WTC11 (cell line): ENCODE data around the gene PEAK3. TPM values are rescaled to one million over a fixed set of nuclear protein-coding genes. Genes with fewer than 3 reads are reported as not detected.
A peak's percentile ranks its signal among the peaks of the same experiment; 100 is the strongest.

Source experiments
- ATAC-seq: fragments of 200-7000 bp; cut with Tn5 transposase; 2 replicates; pipeline ENCODE4 v1.10.0; 2021; ENCODE audit warnings: mild to moderate bottlenecking, moderate library complexity
- CTCF ChIA-PET: fragments of 300-600 bp; sonication (Branson Sonifier 250); formaldehyde crosslinking; loops from one replicate; lab custom pipeline; 2021; ENCODE audit warnings: antibody characterized with exemption; lab: Charles Lee
- POLR2A ChIA-PET: fragments of 350-600 bp; sonication (Branson Sonifier 250); formaldehyde crosslinking; loops from one replicate; lab custom pipeline; 2021; ENCODE audit warnings: antibody characterized with exemption; lab: Charles Lee
- DNase-seq: peaks from one replicate; pipeline ENCODE4 v3.0.0; 2021; ENCODE audit warnings: low spot score
- H3K27ac Mint-ChIP-seq: 2 replicates; pipeline ENCODE4 v1.8.0; 2021; ENCODE audit warnings: mixed read lengths
- H3K27me3 Mint-ChIP-seq: 2 replicates; pipeline ENCODE4 v1.8.0; 2021; ENCODE audit warnings: low read depth, mild to moderate bottlenecking, moderate library complexity, mixed read lengths
- H3K36me3 Mint-ChIP-seq: 2 replicates; pipeline ENCODE4 v1.8.0; 2021; ENCODE audit warnings: mixed read lengths
- H3K4me1 Mint-ChIP-seq: 2 replicates; pipeline ENCODE4 v1.8.0; 2022; ENCODE audit warnings: mixed read lengths
- H3K4me3 Mint-ChIP-seq: 2 replicates; pipeline ENCODE4 v1.8.0; 2021; ENCODE audit warnings: mild to moderate bottlenecking, moderate library complexity, mixed read lengths
- H3K9me3 Mint-ChIP-seq: 2 replicates; pipeline ENCODE4 v1.8.0; 2021; ENCODE audit warnings: mixed read lengths
- CTCF ChIP-seq: fragments of 200-600 bp; IDR thresholded peaks from 2 replicates; pipeline ENCODE4 v1.8.0; 2022; ENCODE audit warnings: antibody characterized with exemption
- GRHL2 ChIP-seq: fragments of 250-450 bp; sonication (Bioruptor Pico); IDR thresholded peaks from 2 replicates; pipeline ENCODE4 v1.8.0; 2022; ENCODE audit warnings: mild to moderate bottlenecking, moderate library complexity; ENCODE audit not compliant: insufficient replicate concordance, severe bottlenecking
- HMGXB4 ChIP-seq: sonication (generic); formaldehyde crosslinking; IDR thresholded peaks from 2 replicates; pipeline ENCODE4 v1.8.1; 2023; ENCODE audit warnings: mild to moderate bottlenecking, moderate library complexity, missing genetic modification reagents
- JUN ChIP-seq: sonication (generic); formaldehyde crosslinking; IDR thresholded peaks from 2 replicates; pipeline ENCODE4 v1.8.0; 2023; ENCODE audit warnings: mild to moderate bottlenecking, missing genetic modification reagents
- NFE2L1 ChIP-seq: sonication (generic); formaldehyde crosslinking; IDR thresholded peaks from 2 replicates; pipeline ENCODE4 v1.8.1; 2023; ENCODE audit warnings: missing genetic modification reagents
- NFYB ChIP-seq: sonication (generic); formaldehyde crosslinking; conservative IDR thresholded peaks from 2 replicates; pipeline ENCODE4 v1.8.0; 2022; ENCODE audit warnings: low read depth, missing genetic modification reagents
- RORB ChIP-seq: fragments of 250-450 bp; sonication (Bioruptor Pico); IDR thresholded peaks from 2 replicates; pipeline ENCODE4 v1.9.0; 2021; ENCODE audit warnings: mild to moderate bottlenecking
- SMAD4 ChIP-seq: sonication (generic); formaldehyde crosslinking; IDR thresholded peaks from 2 replicates; pipeline ENCODE4 v1.8.0; 2022; ENCODE audit warnings: mild to moderate bottlenecking, missing genetic modification reagents
- ZNF263 ChIP-seq: sonication (generic); formaldehyde crosslinking; IDR thresholded peaks from 2 replicates; pipeline ENCODE4 v1.8.1; 2022; ENCODE audit warnings: low read depth, mild to moderate bottlenecking, moderate library complexity, missing genetic modification reagents
- ZNF423 ChIP-seq: fragments of 250-450 bp; sonication (Bioruptor Pico); IDR thresholded peaks from 2 replicates; pipeline ENCODE4 v2.1.2; 2022; ENCODE audit warnings: mild to moderate bottlenecking, moderate library complexity
- ZNF425 ChIP-seq: fragments of 250-450 bp; sonication (Bioruptor Pico); conservative IDR thresholded peaks from 2 replicates; pipeline ENCODE4 v1.9.0; 2021; ENCODE audit warnings: mild to moderate bottlenecking
- ZNF512 ChIP-seq: sonication (generic); formaldehyde crosslinking; IDR thresholded peaks from 2 replicates; pipeline ENCODE4 v1.8.1; 2022; ENCODE audit warnings: missing genetic modification reagents, borderline replicate concordance
- total RNA-seq: library from RNA; stranded (reverse); gene quantifications from 3 replicates; pipeline ENCODE4 v1.2.3, GENCODE V29; 2021
- TF ChIP-seq, protein P1 (sequence below): sonication (generic); formaldehyde crosslinking; IDR thresholded peaks from 2 replicates; pipeline ENCODE4 v1.8.0; 2022; ENCODE audit warnings: mild to moderate bottlenecking, missing genetic modification reagents
- TF ChIP-seq, protein P2 (sequence below): fragments of 250-450 bp; sonication (Bioruptor Pico); IDR thresholded peaks from 2 replicates; pipeline ENCODE4 v1.8.0; 2021; ENCODE audit warnings: mild to moderate bottlenecking
- TF ChIP-seq, protein P3 (sequence below): sonication (generic); formaldehyde crosslinking; IDR thresholded peaks from 2 replicates; pipeline ENCODE4 v1.8.0; 2022; ENCODE audit warnings: mild to moderate bottlenecking, missing genetic modification reagents
- TF ChIP-seq, protein P4 (sequence below): sonication (generic); formaldehyde crosslinking; IDR thresholded peaks from 2 replicates; pipeline ENCODE4 v1.8.1; 2023; ENCODE audit warnings: mild to moderate bottlenecking, missing genetic modification reagents, moderate library complexity

PEAK3 gene
- total RNA-seq, 1 experiment from 2014 or later = not detected

DNA sequence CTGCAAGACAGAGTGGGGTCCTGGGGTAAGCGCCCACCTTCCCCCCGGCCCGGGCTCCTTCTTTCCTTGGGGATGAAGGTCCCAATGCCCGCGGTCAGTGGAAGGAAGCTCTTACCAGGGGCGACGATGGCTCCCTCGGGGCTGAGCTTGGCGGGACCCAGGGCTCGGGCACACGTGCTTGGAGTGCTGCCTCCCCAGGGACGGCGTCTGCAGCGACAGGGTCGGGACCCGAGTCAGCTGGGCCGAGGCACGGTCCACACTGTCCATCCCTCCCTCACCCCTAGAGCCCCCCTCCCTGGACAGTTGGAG is 29.2 kb downstream of the PEAK3 start (continued):
- no peak for TF ChIP-seq ZNF263 (CRISPR knock-in tag)
- TF ChIP-seq, all 79 proteins: peak for 1

DNA sequence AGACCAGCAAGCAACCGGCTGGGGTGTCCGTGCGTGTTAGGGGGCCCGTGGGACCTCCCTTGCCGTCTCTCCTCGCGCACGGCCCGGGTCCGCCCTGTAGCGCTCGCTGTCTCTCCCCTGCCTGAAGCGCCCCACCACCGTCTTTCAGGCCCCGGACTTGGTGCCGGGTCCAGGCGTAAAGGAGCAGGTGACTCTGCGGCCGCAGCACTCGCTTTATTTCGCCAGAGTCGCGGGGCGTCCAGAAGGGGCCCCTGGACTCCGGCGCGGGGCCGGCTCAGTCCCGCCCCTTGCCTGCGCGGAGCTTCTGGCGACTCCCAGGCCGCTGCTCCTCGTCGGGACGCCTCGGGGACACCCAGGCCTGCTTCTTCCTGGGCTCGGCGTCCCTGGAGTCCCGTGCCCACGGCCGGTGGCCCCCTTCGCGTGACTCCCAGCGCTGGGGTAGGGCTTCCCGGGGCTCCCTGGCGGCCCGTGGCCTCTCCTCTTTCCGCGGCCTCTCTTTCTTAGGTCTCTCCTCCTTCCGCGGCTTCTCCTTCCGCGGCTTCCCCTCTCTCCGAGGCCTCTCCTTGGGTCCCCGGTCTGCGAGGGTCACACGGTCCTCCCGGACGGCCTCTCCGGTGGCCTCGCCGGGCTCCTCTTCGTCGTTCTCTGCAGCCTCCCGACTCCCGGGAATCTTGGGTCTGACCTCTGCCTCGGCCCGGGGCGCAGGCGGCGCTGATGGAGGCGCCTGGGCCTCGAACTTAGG is 29.7 kb downstream of the PEAK3 start:
- Mint-ChIP-seq H3K9me3 (no peaks in the 10 kb centered on the region), H3K36me3 (no peaks in the 10 kb centered on the region), H3K27me3 (peaks cover 35% of the 10 kb centered on the region), H3K27ac (no peak overlapping the region), H3K4me3 (peak overlapping the region; percentile 61; the same call in 1 of the 2 replicates), H3K4me1 (peaks cover 3% of the 10 kb centered on the region; the same call in 1 of the 2 replicates)
- no peak for TF ChIP-seq ZNF263 (CRISPR knock-in tag)
- no peak for TF ChIP-seq NFE2L1 (CRISPR knock-in tag)
- no peak for TF ChIP-seq JUN (CRISPR knock-in tag)
- no peak for TF ChIP-seq ZNF512 (CRISPR knock-in tag)
- TF ChIP-seq ZNF423 = no peak
- no peak for TF ChIP-seq CTCF
- TF ChIP-seq RORB (CRISPR knock-in tag) = no peak
- no peak for TF ChIP-seq GRHL2 (CRISPR knock-in tag)
- TF ChIP-seq, protein P1, sequence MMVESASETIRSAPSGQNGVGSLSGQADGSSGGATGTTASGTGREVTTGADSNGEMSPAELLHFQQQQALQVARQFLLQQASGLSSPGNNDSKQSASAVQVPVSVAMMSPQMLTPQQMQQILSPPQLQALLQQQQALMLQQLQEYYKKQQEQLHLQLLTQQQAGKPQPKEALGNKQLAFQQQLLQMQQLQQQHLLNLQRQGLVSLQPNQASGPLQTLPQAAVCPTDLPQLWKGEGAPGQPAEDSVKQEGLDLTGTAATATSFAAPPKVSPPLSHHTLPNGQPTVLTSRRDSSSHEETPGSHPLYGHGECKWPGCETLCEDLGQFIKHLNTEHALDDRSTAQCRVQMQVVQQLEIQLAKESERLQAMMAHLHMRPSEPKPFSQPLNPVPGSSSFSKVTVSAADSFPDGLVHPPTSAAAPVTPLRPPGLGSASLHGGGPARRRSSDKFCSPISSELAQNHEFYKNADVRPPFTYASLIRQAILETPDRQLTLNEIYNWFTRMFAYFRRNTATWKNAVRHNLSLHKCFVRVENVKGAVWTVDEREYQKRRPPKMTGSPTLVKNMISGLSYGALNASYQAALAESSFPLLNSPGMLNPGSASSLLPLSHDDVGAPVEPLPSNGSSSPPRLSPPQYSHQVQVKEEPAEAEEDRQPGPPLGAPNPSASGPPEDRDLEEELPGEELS (CRISPR knock-in tag) = no peak
- TF ChIP-seq SMAD4 (CRISPR knock-in tag) = no peak
- ATAC-seq (no peak), DNase-seq (no peak)
- POLR2A ChIA-PET = interaction anchor here (1.0 kb wide), 1 partner anchor 22 kb away, joined by 3 read pairs; no protein-coding TSS in a partner anchor
- CTCF ChIA-PET = interaction anchor here (1.2 to 6.2 kb wide), 13 partner anchors 9 to 101 kb away, joined by 4 to 65 read pairs (median 12); partner anchors contain the start of genes AP3D1 and LINGO3

DNA sequence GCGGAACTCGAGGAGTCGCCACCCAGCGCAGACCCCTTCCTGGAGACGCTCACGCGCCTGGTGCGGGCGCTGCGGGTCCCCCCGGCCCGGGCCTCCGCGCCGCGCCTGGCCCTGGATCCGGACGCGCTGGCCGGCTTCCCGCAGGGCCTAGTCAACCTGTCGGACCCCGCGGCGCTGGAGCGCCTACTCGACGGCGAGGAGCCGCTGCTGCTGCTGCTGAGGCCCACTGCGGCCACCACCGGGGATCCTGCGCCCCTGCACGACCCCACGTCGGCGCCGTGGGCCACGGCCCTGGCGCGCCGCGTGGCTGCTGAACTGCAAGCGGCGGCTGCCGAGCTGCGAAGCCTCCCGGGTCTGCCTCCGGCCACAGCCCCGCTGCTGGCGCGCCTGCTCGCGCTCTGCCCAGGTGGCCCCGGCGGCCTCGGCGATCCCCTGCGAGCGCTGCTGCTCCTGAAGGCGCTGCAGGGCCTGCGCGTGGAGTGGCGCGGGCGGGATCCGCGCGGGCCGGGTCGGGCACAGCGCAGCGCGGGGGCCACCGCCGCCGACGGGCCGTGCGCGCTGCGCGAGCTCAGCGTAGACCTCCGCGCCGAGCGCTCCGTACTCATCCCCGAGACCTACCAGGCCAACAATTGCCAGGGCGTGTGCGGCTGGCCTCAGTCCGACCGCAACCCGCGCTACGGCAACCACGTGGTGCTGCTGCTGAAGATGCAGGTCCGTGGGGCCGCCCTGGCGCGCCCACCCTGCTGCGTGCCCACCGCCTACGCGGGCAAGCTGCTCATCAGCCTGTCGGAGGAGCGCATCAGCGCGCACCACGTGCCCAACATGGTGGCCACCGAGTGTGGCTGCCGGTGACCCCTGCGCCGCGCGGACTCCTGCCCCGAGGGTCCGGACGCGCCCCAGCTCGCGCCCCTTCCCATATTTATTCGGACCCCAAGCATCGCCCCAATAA is 30.6 kb downstream of the PEAK3 start:
- POLR2A ChIA-PET = interaction anchor here (0.8 kb wide), 1 partner anchor 10 kb away, joined by 3 read pairs; no protein-coding TSS in a partner anchor
- DNase-seq (no peak), ATAC-seq (no peak)
- H3K27me3 Mint-ChIP-seq = peaks cover 35% of the 10 kb centered on the region
- no peaks in the 10 kb centered on the region for H3K9me3 Mint-ChIP-seq
- no peak overlapping the region for H3K27ac Mint-ChIP-seq
- CTCF ChIA-PET = interaction anchor here (0.6 to 6.2 kb wide), 9 partner anchors 10 to 100 kb away, joined by 3 to 65 read pairs (median 12); partner anchors contain the start of genes AP3D1 and PLEKHJ1
- peaks cover 3% of the 10 kb centered on the region; the same call in 1 of the 2 replicates for H3K4me1 Mint-ChIP-seq
- H3K4me3 Mint-ChIP-seq = no peak overlapping the region
- no peaks in the 10 kb centered on the region for H3K36me3 Mint-ChIP-seq
- no peak for TF ChIP-seq ZNF425 (CRISPR knock-in tag)
- TF ChIP-seq NFYB = no peak
- TF ChIP-seq HMGXB4 (CRISPR knock-in tag) = no peak
- TF ChIP-seq, protein P2, sequence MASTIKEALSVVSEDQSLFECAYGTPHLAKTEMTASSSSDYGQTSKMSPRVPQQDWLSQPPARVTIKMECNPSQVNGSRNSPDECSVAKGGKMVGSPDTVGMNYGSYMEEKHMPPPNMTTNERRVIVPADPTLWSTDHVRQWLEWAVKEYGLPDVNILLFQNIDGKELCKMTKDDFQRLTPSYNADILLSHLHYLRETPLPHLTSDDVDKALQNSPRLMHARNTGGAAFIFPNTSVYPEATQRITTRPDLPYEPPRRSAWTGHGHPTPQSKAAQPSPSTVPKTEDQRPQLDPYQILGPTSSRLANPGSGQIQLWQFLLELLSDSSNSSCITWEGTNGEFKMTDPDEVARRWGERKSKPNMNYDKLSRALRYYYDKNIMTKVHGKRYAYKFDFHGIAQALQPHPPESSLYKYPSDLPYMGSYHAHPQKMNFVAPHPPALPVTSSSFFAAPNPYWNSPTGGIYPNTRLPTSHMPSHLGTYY (CRISPR knock-in tag) = no peak
- TF ChIP-seq, protein P3, sequence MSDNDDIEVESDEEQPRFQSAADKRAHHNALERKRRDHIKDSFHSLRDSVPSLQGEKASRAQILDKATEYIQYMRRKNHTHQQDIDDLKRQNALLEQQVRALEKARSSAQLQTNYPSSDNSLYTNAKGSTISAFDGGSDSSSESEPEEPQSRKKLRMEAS = no peak
- TF ChIP-seq, protein P4, sequence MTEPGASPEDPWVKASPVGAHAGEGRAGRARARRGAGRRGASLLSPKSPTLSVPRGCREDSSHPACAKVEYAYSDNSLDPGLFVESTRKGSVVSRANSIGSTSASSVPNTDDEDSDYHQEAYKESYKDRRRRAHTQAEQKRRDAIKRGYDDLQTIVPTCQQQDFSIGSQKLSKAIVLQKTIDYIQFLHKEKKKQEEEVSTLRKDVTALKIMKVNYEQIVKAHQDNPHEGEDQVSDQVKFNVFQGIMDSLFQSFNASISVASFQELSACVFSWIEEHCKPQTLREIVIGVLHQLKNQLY = no peak
